Measurements from ENCODE around the gene GPX1.

GRCh38 chr3:49329186-49329585, 29.0 kb downstream of the GPX1 start:
- TF ChIP-seq TAF1 (IDR thresholded peaks at IDR 0.05; ENCODE audit: low read depth, low read length) = no peak
- TF ChIP-seq CTBP2 (IDR thresholded peaks at IDR 0.05; ENCODE audit: borderline replicate concordance, insufficient read depth, insufficient read length, low read length) = no peak
- TF ChIP-seq RNF2 (IDR thresholded peaks at IDR 0.05; ENCODE audit: borderline replicate concordance, low read depth, low read length, missing control alignments, poor library complexity, severe bottlenecking) = no peak
- TF ChIP-seq EP300 (IDR thresholded peaks at IDR 0.05; ENCODE audit: borderline replicate concordance in 1 of 2, low read depth in 2 of 2, low read length in 2 of 2) = no peak
- TF ChIP-seq NRF1 (IDR thresholded peaks at IDR 0.05; ENCODE audit: low read depth, low read length) = no peak
- no peak for TF ChIP-seq POLR2A (IDR thresholded peaks at IDR 0.05; ENCODE audit: control extremely low read depth in 1 of 2, low read depth in 2 of 2, low read length in 2 of 2)
- no peak for TF ChIP-seq MAFK (IDR thresholded peaks at IDR 0.05; ENCODE audit: low read depth, low read length)
- TF ChIP-seq CTCF (IDR thresholded peaks at IDR 0.05; ENCODE audit: control extremely low read depth in 1 of 3, insufficient read depth in 1 of 3, low read depth in 1 of 3, low read length in 3 of 3) = no peak
